Choroid plexus epithelial cell (primary cell): ENCODE data around the gene ZCCHC7.

Experiments used
- DNase-seq: peaks from one replicate; pipeline ENCODE4 v3.0.0-alpha.2; 2010; ENCODE audit warnings: low read depth
- H3K4me3 ChIP-seq: 2 replicates; pipeline ENCODE4 v1.5.1; 2011; ENCODE audit warnings: low read depth, mild to moderate bottlenecking, control low read depth, low read length, moderate library complexity
- CTCF ChIP-seq: conservative IDR thresholded peaks from 2 replicates; pipeline ENCODE4 v1.5.1; 2011; ENCODE audit warnings: low read depth, mild to moderate bottlenecking, control low read depth, inconsistent platforms, low read length, moderate library complexity

The ZCCHC7 gene

GRCh38 chr9:37373621-37374020, 253.2 kb downstream of the ZCCHC7 start:
- no peak for TF ChIP-seq CTCF
- H3K4me3 ChIP-seq: no peak overlapping the region
- DNase-seq: no peak

GRCh38 chr9:37374892-37375291, 254.5 kb downstream of the ZCCHC7 start:
- no peak for DNase-seq
- TF ChIP-seq CTCF: no peak
- H3K4me3 ChIP-seq: no peak overlapping the region

GRCh38 chr9:37377688-37378612, 257.6 kb downstream of the ZCCHC7 start:
- TF ChIP-seq CTCF: no peak
- H3K4me3 ChIP-seq: no peak overlapping the region
- DNase-seq: no peak

- TF ChIP-seq CTCF: no peak
- no peak overlapping the region for H3K4me3 ChIP-seq
Observed at GRCh38 chr9:37378613-37379004, 258.2 kb downstream of the ZCCHC7 start.

GRCh38 chr9:37379835-37380234, 259.5 kb downstream of the ZCCHC7 start:
- DNase-seq: no peak

More at GRCh38 chr9:37378613-37379004, 258.2 kb downstream of the ZCCHC7 start:
- no peak for DNase-seq

GRCh38 chr9:37380570-37380969, 260.2 kb downstream of the ZCCHC7 start:
- DNase-seq: no peak
- H3K4me3 ChIP-seq: no peak overlapping the region
- no peak for TF ChIP-seq CTCF

More at GRCh38 chr9:37379835-37380234, 259.5 kb downstream of the ZCCHC7 start:
- no peak overlapping the region for H3K4me3 ChIP-seq
- no peak for TF ChIP-seq CTCF
